Type B pancreatic cell (in vitro differentiated cells): ENCODE measurements around the gene CTSH. TPM values are rescaled to one million over a fixed set of nuclear protein-coding genes. Genes with fewer than 3 reads are reported as not detected.
A peak's percentile ranks its signal among the peaks of the same experiment; 100 is the strongest.
"Not testable (repeated sequence)": the region's sequence is repeated elsewhere in the genome, so short reads cannot be mapped to it uniquely, and the experiment has no call there.

Experiments used
- DNase-seq: peaks from one replicate; pipeline ENCODE4 v3.0.0; 2021; ENCODE audit warnings: mixed read lengths; ENCODE audit not compliant: unreplicated experiment; ENCODE audit errors: extremely low spot score
- H3K27ac Mint-ChIP-seq: 2 replicates; pipeline ENCODE4 v1.8.0; 2021; ENCODE audit warnings: mild to moderate bottlenecking, mixed read lengths
- H3K27me3 Mint-ChIP-seq: 2 replicates; pipeline ENCODE4 v1.8.0; 2021; ENCODE audit warnings: mixed read lengths
- H3K36me3 Mint-ChIP-seq: 2 replicates; pipeline ENCODE4 v1.8.0; 2021; ENCODE audit warnings: mixed read lengths
- H3K4me1 Mint-ChIP-seq: one replicate; pipeline ENCODE4 v1.8.0; 2021; ENCODE audit warnings: mixed read lengths; ENCODE audit not compliant: unreplicated experiment
- H3K4me3 Mint-ChIP-seq: 2 replicates; pipeline ENCODE4 v1.8.0; 2021; ENCODE audit warnings: mild to moderate bottlenecking, mixed read lengths
- H3K9me3 Mint-ChIP-seq: 2 replicates; pipeline ENCODE4 v1.8.0; 2021; ENCODE audit warnings: mixed read lengths
- CTCF ChIP-seq: fragments of 200-600 bp; sonication (generic); conservative IDR thresholded peaks from 2 replicates; pipeline ENCODE4 v1.5.0; 2021; ENCODE audit warnings: antibody characterized with exemption, mild to moderate bottlenecking
- total RNA-seq: library from RNA; stranded (reverse); gene quantifications from 2 replicates; pipeline ENCODE4 v1.2.1, GENCODE V29; 2021; ENCODE audit warnings: low replicate concordance

Gene CTSH
- total RNA-seq, 1 donor from 2014 or later, result 55.4 TPM

- Mint-ChIP-seq H3K9me3 (no peaks in the 10 kb centered on the region), H3K4me3 (no peak overlapping the region), H3K27me3 (no peaks in the 10 kb centered on the region), H3K36me3 (peaks cover 17% of the 10 kb centered on the region), H3K27ac (no peak overlapping the region), H3K4me1 (peaks cover 38% of the 10 kb centered on the region)
- no peak for TF ChIP-seq CTCF
- no peak for DNase-seq
These were observed 64.7 kb downstream of the CTSH start for GRCh38 chr15:78880242-78880533.

- TF ChIP-seq CTCF, result no peak
- Mint-ChIP-seq H3K36me3 (peaks cover 16% of the 10 kb centered on the region), H3K4me1 (peaks cover 39% of the 10 kb centered on the region), H3K4me3 (peak overlapping the region; percentile 35), H3K9me3 (no peaks in the 10 kb centered on the region), H3K27me3 (no peaks in the 10 kb centered on the region), H3K27ac (peak overlapping the region; percentile 15)
- no peak for DNase-seq
These were observed 65.2 kb downstream of the CTSH start for GRCh38 chr15:78879517-78880241.

- H3K4me3 Mint-ChIP-seq, result peak overlapping the region; percentile 69
- TF ChIP-seq CTCF, result no peak
- peaks cover 37% of the 10 kb centered on the region for H3K4me1 Mint-ChIP-seq
- H3K27me3 Mint-ChIP-seq, result no peaks in the 10 kb centered on the region
- DNase-seq, result no peak
- peak overlapping the region; percentile 77 for H3K27ac Mint-ChIP-seq
- H3K9me3 Mint-ChIP-seq, result no peaks in the 10 kb centered on the region
- H3K36me3 Mint-ChIP-seq, result peaks cover 11% of the 10 kb centered on the region
These were observed 66.5 kb downstream of the CTSH start for GRCh38 chr15:78878356-78878755.

- H3K27ac Mint-ChIP-seq, H3K27me3 Mint-ChIP-seq, H3K9me3 Mint-ChIP-seq, DNase-seq: not testable (repeated sequence)
- H3K4me1 Mint-ChIP-seq, result peaks cover 37% of the 10 kb centered on the region
- H3K36me3 Mint-ChIP-seq, result peaks cover 11% of the 10 kb centered on the region
- peak overlapping the region; percentile 62 for H3K4me3 Mint-ChIP-seq
These were observed 67.9 kb downstream of the CTSH start for GRCh38 chr15:78876954-78877353.

GRCh38 chr15:78875107-78875914 lies 69.5 kb downstream of the CTSH start:
- Mint-ChIP-seq H3K27ac (peak overlapping the region; percentile 100), H3K36me3 (peaks cover 4% of the 10 kb centered on the region), H3K4me1 (peaks cover 41% of the 10 kb centered on the region)

More at GRCh38 chr15:78875107-78875914, 69.5 kb downstream of the CTSH start:
- Mint-ChIP-seq H3K27me3 (no peaks in the 10 kb centered on the region), H3K4me3 (peak overlapping the region; percentile 100), H3K9me3 (no peaks in the 10 kb centered on the region)
- DNase-seq, result no peak
- TF ChIP-seq CTCF, result no peak
